GM18951 (cell line): Measurements from ENCODE around the gene PIP5K1C.

ENCODE experiments used
- POLR2A ChIP-seq: IDR thresholded peaks from 4 replicates; pipeline ENCODE4 v1.6.1; 2011; ENCODE audit warnings: mild to moderate bottlenecking; ENCODE audit not compliant: insufficient read length, insufficient read depth; ENCODE audit errors: extremely low read depth
- in situ Hi-C: fragments of 300-500 bp; cut with MboI; formaldehyde crosslinking; loops from one replicate; pipeline ENCODE4 v1.12.0; 2022; ENCODE audit warnings: low sequenced_read_pairs, mixed read lengths, inconsistent platforms; ENCODE audit not compliant: unreplicated experiment

Gene PIP5K1C

DNA sequence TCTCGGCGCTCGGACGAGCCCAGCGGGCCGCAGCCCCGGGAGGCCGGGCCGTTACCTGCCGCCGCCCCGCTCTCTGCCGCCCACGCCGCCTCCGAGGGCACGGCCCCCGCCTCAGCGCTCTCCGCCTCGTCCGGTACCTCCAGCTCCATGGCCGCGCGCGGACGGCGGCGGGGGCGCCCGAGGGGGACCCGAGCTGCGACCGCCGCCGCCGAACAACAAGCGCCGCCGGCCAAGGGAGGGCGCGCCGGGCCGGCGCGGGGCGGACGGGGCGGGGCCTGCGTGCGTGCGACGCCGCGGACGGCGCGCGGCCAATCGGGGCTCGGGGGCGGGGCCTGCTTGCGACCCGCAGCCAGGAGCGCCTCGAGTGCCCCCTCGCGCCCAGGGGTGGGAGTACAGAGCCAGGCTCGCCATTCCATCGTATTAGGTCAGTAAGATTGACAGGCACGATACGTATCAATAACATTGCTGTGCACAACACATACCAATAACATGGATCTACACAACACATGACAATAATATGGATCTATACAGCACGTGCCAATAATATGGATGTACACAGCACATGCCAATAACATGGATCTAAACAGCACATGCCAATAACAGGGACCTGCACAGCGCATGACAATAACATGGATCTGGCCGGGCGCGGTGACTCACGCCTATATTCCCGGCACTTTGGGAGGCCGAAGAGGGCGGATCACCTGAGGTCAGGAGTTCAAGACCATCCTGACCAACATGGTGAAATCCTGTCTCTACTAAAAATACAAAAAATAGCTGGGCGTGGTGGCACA is at the start of gene PIP5K1C:
PIP5K1C (minus strand) TSS at position 227 of the 791 bp plus-strand sequence; CDS start at position 149, 78 bp downstream.
- in situ Hi-C loops: no loop called here
- TF ChIP-seq POLR2A: peak; percentile 72

GRCh38 chr19:3748965-3749364 is 48.7 kb upstream of the PIP5K1C start:
- no peak for TF ChIP-seq POLR2A
- in situ Hi-C loops: no loop called here

DNA sequence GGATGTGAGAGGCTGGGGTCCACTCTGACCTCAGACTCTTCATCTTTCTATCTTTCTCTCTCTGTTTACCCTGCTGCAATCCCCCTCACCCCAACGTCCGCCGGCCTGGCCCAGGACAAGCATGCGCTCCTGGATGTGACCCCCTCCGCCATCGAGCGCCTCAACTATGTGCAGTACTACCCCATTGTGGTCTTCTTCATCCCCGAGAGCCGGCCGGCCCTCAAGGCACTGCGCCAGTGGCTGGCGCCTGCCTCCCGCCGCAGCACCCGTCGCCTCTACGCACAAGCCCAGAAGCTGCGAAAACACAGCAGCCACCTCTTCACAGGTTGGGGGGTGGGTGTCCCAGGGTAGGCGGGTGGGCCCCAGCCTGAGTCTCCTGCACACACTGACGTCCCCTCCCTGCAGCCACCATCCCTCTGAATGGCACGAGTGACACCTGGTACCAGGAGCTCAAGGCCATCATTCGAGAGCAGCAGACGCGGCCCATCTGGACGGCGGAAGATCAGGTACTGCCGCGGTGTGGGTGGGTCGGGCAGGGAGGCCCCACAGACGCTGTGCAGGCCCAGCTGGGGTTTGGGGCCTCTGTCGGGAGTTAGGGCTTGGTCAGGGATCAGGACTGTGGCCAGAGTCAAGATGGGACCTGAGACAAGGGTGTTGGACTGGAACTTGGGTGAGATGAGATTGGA is 46.2 kb upstream of the PIP5K1C start:
- in situ Hi-C loops: no loop called here
- TF ChIP-seq POLR2A: no peak

GRCh38 chr19:3745363-3746045 is 45.2 kb upstream of the PIP5K1C start:
- in situ Hi-C loops: no loop called here
- TF ChIP-seq POLR2A: no peak

- TF ChIP-seq POLR2A: no peak
- in situ Hi-C loops: no loop called here
These were observed 43.2 kb upstream of the PIP5K1C start for GRCh38 chr19:3743486-3743885.

GRCh38 chr19:3740431-3740830 is 40.2 kb upstream of the PIP5K1C start:
- TF ChIP-seq POLR2A: no peak
- in situ Hi-C loops: no loop called here

GRCh38 chr19:3738477-3739220 is 38.4 kb upstream of the PIP5K1C start:
- in situ Hi-C loops: no loop called here
- TF ChIP-seq POLR2A: no peak

- in situ Hi-C loops: no loop called here
- no peak for TF ChIP-seq POLR2A
These were observed 37.4 kb upstream of the PIP5K1C start for GRCh38 chr19:3737487-3738205.

DNA sequence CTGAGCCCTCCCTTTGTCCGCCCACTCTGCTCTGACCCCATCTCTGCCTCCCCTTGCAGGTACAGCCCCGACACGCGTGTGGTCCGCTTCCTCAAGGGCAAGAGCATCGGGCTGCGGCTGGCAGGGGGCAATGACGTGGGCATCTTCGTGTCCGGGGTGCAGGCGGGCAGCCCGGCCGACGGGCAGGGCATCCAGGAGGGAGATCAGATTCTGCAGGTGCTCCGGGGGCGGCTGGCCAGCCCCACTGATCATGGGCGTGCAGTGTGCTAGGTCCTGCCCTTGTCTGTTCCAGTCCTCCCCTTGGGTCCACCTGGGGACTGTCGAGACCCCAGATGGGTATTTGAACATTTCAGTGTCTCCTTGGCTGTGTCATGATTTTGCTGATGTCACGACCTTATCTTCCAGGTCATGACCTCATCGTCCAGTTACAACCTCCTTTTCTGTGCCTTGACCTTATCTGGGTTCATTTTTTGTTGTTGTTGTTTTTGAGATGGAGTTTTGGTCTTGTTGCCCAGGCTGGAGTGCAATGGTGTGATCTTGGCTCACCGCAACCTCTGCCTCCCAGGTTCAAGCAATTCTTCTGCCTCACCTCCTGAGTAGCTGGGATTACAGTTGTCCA is 35.9 kb upstream of the PIP5K1C start:
- in situ Hi-C loops: no loop called here
- no peak for TF ChIP-seq POLR2A

GRCh38 chr19:3734310-3734600 is 34.0 kb upstream of the PIP5K1C start:
- no peak for TF ChIP-seq POLR2A
- in situ Hi-C loops: no loop called here

DNA sequence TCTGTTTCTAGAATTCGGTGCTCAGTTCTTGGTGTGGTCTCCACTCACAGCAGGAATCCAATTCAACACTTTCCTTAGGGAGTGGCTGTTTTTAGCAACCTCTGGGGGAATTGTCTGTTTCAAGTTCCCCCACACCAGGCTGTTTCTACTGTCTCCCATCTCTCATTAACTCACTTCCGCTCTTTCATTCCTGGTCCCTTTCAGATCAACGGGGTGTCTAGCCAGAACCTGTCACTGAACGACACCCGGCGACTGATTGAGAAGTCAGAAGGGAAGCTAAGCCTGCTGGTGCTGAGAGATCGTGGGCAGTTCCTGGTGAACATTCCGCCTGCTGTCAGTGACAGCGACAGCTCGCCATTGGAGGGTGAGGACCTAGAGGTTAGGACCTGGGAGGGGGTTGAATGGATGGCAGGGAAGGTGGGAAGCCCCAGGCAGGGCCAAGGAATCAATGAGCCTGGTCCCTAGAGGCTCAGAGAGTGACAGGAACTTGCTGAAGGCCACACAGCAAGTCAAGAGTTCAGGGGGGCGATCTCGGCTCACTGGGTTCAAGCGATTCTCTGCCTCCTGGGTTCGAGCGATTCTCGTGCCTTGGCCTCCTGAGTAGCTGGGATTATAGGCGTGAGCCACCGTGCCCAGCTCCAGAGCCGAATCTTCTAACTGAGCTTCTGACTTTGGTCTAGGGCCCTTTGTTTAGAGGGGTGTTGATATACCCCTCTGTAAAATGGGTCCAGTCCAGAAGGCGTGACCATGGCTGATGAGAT is 33.5 kb upstream of the PIP5K1C start:
- no peak for TF ChIP-seq POLR2A
- in situ Hi-C loops: no loop called here
